Activated CD8-positive, alpha-beta memory T cell treated with anti-CD3 and anti-CD28 coated beads for 4 hours (primary cell): ENCODE measurements around the gene OGN.

Source experiments
- DNase-seq, 2 donors: peaks; one replicate each; pipeline ENCODE4 v3.0.0-alpha.2; 2020; ENCODE audit warnings: low read depth in 2 of 2

OGN gene

DNA sequence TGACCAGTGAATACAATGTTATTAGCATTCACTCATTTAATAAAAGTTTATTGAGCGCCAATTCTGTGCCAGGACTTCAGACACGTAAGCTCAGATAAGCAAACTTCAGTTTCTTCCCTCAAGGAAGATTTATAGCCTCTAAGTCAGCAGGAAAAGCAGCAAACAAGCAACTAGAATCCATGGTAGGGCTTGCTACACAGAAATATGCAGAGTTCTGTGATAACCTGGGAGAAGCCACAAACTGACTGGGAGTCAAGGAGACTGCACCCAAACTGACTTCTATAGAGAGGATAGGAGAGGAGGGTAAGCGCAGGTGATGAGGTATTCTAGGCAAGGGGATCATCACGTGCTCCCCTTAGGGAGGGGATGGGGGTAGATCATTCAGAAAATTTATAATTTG, 1.4 kb upstream of the OGN start:
- no peak for DNase-seq

DNA sequence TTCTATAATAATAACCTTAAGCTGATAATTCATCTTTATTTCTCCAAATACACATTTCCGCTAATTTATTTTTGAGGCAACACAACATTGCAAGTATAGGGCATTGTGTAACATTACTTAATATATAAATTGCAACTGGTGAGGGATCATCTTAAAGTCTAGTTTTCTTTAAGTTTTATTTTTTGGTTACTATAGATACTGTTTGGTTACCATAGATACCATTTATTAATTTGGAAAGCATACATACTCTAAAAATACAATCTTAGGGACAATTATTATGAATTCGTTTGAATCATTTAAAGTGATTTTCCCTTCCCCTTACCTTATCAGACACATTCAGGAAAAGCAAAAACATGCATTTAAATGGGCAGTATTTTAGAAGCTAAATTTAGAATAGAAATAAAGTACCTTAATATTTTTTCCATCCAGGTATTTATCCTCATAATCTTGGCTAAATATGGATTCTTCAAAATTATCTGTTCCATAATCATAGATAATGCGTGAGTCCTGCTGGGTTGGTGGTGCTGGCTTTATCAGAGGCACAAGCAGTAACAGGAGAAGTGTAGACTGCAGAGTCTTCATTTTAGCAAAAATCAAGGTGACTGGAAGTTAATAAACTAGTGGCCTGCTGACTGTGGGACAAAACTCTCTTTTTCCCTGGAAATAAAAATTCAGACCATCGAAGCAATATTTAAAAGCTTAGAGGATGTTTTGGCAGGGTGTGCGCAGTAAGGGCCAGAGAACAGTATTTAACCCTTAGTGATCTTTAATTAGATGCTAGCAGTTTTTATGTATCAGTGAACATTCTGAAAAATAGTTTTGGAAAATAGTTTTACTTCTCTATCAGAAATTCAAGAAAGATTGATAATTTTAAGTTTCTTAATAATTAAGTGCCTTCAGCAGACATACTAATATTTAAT, 1.3 kb downstream of the OGN start:
- no peak for DNase-seq

DNA sequence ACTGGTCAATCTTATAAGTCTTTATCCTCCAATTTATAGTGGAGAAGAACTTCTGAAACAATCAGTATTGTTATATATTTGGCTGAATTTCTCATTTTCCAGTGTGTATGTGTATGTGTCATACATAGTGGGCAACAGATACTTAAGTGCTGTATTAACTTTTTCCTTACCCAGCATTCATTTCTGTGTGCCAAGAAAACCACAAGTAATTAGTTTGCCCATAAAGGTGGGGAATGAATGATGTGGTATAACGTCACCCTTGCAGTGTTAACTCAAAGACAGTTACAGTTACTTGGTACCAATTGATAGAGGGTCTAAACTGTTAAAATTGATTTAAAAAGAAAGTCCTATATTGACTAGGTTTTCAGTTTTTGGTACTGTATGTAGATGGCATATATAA, 2.0 kb downstream of the OGN start:
- no peak for DNase-seq

DNA sequence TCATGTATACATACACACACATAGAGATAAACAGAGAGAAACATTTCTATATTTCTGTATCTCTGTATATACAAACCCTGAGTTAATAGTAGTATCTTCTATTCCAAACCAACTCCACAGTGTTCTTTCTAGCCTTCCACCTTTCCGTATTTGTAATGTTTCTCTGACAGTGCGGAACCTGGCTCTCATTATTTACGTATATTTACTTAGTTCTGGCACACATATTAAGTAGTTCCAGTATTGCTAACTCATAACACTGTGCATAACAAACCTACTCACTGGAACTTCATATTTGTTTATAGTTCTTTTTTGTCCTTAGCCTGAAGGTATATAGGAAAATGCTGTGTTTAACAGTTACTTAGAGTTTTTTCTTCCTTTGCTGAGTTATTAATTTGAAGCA, 6.5 kb downstream of the OGN start:
- no peak for DNase-seq

DNA sequence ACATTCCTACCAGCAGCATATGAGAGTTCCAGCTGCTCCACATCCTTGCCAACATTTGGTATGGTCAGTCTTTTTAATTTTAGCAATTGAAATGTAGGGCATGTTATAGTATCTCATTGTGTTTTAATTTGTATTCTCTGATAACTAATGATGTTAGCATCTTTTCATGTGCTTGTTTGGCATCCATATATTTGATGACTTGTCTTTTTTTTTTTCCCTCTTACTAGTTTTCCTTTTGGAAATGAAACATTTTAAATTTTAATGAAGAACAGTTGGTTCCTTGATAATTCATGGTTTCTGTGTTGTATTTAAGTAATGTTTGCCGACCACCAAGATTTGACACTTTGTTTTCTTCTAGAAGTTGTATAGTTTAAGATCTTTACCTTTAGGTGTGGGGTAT, 8.8 kb downstream of the OGN start:
- no peak for DNase-seq

DNA sequence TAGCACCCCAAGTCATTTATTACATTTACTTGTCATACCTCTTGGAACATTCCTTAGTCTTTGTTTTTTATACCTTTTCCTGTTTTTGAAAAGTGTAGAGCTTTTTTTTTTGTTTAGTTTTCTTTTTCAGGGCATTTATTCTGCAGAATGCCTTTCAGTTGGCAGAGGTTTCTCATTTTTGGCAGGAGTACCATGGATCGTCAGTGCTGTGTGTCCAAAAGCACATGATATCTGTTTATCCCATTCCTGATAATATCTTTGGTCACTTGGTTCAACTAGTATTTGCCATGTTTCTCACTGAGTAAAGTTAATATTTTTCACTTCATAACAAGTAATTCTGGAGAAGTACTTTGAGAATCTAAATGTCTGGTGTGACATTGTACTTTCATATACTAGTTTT, 10.7 kb downstream of the OGN start:
- no peak for DNase-seq

DNA sequence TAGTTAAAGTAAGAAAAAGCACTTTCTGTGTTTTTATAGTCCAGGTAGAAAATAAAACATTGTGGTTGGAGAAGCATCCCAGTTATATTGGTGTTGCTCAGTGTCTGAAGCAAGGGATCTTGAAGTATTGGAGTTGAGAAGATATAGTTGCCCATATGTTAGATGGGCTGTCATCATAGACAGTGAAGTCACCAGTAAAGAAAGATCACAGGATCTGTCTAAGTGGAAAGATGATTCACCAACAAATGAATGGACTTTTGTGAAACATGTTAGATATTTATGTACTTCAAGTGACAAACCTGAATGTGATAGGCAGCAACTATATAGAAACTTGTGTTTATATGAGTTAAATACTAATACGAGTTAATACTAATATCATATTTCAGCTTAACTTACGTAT, 11.7 kb downstream of the OGN start:
- no peak for DNase-seq

DNA sequence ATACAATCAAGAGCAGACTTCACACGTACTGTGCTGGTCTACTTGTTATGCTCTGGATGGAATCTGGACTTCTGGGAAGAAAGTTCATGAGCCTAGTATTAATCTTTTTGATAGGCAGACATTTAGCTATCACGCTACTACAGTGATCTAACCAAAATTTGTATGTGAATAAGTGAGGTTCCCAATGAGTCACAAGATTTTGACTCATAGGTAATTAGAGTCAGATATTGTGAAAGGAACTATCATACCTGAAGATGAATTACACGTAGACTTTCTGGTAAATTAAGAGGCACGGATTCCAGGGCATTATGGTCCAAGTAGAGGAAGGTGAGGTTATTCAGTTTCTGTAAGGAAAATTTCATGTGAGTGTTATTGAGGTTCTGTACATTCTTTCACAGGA, 18.4 kb downstream of the OGN start:
- no peak for DNase-seq

DNA sequence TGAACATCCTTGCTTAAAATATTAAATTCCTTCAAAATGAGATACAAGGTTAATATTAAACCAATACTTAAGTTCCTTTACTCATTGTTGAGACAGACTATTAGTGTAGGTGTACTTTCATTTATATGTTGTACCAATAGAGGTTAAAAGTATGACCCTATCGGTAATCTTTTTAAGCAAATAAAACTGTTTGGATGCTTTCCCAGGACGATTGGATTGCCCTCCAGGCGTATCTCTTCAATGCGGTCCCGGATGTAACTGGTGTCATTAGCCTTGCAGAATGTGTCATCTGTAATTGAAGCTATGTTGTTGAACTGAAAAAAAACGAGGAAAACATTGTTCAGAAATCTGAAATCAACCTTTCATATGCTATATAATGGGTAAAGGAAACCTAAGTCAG, 18.9 kb downstream of the OGN start:
- DNase-seq: no peak

DNA sequence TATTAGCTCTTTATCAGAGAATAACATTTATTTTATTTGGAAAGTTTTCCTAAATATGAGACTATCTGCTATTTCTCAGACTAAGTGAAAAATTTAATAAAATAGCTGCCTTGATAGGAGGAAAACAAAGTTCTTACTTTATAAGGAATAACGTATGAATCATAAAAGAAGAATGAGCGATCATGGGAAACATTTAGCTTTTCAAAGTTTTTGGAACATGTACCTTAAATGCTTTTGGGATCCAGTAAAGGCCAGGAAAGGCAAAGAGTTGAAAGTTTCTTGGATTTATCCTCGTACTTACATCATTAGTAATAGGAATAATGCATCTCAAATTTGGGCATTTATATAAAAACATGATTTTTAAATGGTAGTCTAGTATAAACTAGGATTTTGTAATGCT, 19.4 kb downstream of the OGN start:
- no peak for DNase-seq

DNA sequence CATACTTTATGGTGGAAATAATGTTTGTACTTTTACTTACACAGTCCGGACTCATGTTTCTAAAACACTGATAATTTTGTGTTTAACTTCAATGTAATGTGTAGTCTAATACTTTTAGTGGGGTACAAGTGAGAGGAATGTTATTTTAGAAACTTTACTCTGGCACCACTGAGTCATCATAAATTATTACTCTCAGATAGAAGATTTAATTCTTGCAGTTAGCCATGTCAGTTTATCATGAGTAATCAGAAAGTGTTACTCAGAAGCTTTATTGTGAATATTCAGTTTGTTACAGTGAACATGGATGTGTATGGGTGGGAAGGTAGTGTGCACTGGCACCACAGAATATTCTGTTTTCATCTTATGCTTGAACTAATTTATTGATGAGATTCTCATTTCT, 20.0 kb downstream of the OGN start:
- no peak for DNase-seq

DNA sequence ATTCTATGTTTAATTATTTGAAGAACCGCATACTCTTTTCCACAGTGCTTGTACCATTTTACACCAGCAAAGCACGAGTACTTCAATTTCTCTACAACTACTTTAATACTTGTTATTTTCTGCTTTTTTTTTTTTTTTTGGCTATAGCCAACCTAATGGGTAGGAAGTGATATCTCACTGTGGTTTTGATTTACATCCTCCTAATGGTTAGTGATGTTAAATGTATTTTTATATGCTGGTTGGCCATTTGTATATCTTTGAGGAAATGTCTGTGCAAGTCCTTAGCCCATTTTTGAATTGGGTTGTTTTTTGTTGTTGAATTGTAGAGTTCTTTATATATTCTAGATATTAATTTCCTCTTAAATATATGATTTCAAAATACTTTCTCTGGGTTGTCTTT, 22.6 kb downstream of the OGN start:
- no peak for DNase-seq

DNA sequence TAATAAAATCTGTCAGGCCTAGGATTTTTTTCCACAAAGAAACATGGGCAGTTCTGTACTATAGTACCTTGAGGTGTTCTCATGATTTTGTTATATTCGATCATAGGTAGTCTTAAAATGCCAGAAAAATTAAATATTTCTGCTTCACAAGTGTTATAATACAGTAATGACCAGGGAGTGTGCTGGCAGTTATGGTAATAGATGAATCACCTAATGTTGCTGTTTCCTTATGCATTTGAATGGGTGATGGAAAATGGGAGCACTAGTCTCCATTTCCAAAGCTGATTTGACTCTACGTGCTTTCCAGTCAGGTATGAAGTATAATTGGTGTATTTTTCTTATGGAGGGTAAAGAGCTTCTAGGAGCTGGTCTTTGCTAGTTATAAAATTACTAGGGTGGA, 23.8 kb downstream of the OGN start:
- no peak for DNase-seq

DNA sequence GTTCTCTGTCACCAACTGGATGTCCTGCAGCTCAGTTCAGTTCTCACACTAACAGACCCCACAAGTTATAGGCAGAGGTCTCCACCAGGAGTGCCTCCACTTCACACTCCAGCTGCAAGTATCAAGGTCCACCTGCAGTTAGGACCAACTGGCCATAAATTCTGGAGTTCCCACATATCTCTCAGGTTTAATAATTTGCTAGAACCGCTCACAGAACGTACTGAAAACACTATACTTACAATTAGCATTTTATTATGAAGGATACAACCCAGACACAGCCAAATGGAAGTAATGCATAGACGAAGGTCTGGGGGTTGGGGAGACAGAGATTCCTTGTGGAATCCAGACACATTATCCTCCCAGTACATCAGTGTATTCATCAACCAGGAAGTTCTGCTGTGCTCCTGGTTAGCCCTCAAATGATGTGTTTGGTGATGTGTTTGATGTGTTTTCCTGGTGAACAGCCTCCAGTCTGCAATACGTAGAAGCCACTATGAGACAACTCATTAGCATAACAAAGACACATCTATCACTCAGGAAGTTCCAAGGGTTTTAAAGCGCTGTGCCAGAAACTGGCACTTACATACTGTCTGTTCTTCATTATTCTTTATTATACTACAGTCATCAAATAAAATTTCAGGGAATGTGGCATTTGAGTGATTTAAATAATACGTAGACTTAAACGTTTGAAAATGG, 25.4 kb downstream of the OGN start:
- DNase-seq: no peak

DNA sequence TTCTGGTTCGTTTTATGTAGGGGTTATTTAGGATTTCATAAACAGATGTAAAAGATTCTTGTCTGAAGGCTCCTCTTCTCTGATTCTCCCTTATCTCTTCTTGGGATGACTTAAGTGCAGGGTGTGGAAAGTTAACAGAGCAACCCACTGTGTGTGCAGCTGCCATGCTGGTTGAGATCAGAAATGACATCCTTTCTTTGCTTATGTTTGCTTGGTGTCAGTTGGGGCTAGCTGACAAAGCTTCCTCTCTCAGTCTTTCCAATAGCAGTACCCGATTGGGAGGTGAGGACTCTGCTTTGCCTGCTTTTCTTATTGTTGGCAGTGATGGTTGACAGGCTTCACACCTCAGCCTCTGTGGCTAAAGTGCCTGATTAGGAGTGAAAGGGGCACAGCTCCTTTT, 26.5 kb downstream of the OGN start:
- no peak for DNase-seq

DNA sequence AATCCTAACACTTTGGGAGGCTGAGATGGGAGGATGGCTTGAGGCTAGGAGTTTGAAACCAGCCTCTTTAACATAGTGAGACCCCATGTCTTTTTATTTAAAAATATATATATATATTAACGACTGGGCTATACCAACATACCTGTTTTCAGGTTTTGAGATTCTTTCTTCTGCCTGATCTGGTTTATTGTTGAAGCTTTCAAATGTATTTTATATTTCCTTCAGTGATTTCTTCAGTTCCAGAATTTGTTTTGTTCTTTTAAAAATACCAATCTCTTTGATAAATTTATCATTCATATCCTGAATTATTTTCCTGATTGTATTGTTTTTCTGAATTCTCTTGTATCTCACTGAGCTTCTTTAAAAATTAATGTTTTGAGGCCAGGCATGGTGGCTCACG, 31.2 kb downstream of the OGN start:
- DNase-seq: no peak

DNA sequence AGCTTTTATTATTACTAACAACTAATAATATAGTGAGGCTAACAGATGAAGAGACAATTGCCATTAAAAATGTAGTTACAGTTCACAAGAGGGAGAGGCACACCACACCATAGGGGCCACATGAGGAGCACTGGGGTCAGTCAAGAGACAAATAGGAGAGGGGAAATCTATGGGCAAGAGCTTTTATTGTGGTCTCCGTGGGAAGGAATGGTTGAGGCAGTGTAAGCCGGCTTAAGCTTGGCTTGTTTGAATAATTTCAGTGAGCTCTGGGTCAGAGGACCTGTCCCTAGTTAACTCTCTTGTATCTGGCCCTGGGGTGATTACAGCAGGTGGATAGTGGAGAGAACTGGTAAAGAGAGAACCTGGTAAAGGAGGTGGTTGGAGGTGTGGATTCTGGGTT, 35.3 kb downstream of the OGN start:
- no peak for DNase-seq

DNA sequence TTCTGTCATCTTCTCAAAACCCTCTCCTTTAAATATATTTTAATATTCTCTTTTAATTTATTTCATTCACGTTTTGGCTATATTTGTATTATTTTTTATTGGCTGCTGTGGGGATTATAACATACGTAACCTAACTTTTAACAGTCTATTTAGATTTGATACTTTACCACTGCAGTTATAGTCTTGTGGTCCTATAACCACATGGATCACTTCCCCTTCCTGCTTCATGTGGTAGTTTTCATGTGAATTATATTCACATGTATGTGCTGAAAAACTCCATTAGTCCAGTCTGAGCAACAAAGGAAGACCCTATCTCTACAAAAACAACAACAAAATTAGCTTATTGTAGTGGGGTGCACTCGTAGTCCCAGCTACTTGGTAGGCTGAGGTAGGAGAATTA, 44.3 kb downstream of the OGN start:
- no peak for DNase-seq

DNA sequence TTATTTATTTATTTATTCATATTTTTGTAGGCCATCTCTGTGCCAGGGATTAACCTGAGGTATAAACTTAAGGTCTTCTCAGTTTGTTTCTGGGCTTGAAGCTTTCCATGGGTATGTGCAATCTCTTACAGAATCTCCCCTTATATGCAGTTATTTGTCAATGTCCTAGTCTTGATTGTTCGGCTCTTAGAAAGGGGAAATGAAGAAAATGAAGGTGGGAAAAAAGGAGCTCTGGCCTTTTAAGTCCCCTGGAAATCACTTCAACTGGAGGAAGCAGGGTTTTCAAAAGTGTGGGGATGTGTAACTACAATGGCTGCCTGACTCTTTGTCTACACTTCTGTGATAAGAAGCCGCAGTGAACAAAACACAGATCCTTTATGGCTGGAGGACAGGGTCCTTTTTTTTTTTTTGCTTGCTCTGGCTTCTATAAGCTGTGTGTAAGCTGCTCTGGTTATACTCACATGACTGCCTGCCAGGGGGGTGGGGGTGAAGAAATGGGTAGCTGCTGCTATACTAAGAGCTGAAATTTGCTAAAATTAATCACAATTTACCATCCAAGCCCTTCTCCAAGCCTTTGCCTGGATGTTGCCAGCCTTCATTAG, 44.9 kb downstream of the OGN start:
- DNase-seq: no peak

DNA sequence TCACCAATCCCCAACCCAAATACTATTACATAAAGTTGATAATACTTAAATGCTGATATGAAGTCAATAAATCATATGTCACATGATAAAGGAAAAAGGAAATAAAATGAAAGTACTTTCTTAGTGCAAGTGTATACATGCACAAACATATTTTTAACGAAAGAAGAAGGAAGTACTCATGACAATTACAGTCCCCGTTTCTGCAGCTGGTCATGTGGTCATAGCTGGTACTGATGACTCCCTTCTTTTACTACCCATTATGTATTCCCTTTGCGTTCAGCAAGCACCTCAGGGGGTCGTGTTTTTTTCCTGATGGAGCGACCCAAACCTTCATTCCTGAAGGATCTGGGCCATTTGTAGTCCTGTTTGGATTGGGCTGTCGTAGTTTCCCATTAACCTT, 51.3 kb downstream of the OGN start:
- no peak for DNase-seq

DNA sequence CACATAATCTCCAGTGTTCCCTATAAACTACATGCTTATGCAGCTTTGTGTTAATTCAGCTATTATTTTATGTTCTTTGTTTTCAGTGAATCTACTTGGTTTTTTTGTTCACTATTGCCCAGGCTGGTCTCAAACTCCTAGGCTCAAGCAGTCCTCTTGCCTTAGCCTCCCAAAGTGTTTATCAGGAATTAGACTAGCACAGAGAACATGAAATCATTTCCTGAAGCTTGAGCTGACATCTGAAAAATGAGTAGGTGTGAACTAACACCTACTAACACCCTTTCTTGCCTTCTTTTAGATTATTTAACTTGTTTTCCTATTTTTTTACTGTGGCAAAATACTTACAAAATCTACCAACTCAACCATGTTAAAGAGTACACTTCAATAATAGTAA, 53.6 kb downstream of the OGN start:
- no peak for DNase-seq

DNA sequence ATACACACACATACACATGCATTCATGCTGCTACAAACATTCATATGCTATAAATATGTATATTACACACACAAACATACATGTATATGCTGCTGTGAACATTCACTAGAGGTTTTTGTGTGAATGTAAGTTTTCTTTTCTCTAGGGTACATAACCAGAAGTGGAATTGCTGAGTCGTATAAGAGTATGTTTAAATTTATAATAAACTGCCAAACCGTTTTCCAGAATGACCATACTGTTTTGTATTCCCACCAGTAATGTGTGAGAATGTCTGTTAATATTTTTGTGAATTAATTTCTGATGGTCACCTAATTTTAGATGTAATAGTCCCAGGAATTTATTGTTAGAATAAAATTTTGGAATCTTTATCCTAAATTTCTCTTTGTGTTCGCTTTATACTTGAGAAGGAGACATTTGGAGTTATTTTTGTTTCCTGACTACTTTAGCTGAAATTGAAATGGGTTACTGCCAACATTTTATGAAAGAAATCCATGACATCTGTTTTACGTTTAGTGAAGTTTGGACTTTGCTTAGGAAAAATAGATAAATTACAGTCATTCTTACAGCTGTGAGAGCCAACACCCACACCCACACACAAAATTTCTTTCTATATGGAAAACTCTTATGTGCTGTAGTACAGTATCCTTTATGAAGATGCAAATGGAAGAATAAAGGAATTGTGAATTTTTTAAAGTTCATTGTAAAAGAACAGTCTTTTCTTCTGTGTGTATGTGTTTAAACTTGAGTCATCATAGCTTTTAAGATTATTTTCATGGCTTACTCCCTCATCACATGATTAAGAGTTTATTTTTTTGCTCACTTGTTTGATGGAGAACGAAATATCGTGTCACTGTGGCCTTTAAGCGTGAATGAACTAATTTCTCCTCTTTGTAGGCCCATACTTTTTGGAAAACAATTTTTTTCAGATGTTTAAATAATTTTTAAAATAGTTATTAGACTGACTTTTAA, 54.3 kb downstream of the OGN start:
- no peak for DNase-seq
